Mucosa of descending colon (tissue), 3 donors: Measurements from ENCODE around the gene GPSM3. TPM values are rescaled to one million over a fixed set of nuclear protein-coding genes. Genes with fewer than 3 reads are reported as not detected.

ENCODE experiments used
- ATAC-seq: fragments of 200-7000 bp; cut with Tn5 transposase; one replicate; pipeline ENCODE4 v1.9.1; 2020; ENCODE audit warnings: mild to moderate bottlenecking, moderate library complexity
- DNase-seq, 3 donors: peaks; one replicate each; pipeline ENCODE4 v3.0.0-alpha.2; 2020
- H3K36me3 ChIP-seq: fragments of 200-600 bp; one replicate; pipeline ENCODE4 v1.8.0; 2021; ENCODE audit warnings: low read depth, mild to moderate bottlenecking
- H3K4me1 ChIP-seq: fragments of 200-600 bp; one replicate; pipeline ENCODE4 v1.8.0; 2021; ENCODE audit warnings: low read depth, mild to moderate bottlenecking
- H3K4me3 ChIP-seq: fragments of 200-600 bp; one replicate; pipeline ENCODE4 v1.8.0; 2021; ENCODE audit warnings: mild to moderate bottlenecking
- H3K9me3 ChIP-seq: fragments of 200-600 bp; one replicate; pipeline ENCODE4 v1.8.0; 2021; ENCODE audit warnings: mild to moderate bottlenecking
- intact Hi-C, 2 donors: fragments of 100-400 bp; cut with DNase I in 1 of 2; cut with micrococcal nuclease in 1 of 2; formaldehyde crosslinking; loops; one replicate each; pipeline versions ENCODE4 v1.11.0 to v1.11.1; 2022; cut with DNase I, micrococcal nuclease
- total RNA-seq, 3 donors: library from RNA; stranded (reverse); fragmentation: NEBNext Ultra II Directional in 2 of 3; extraction: Animal tissue kit (Norgen Biotek cat#: 25700) in 2 of 3; gene quantifications; one replicate each; pipeline versions ENCODE4 v1.2.1 to v1.2.4, GENCODE V29; 2021 to 2023
- TF ChIP-seq, protein P1 (sequence below): fragments of 200-600 bp; IDR thresholded peaks from one replicate; pipeline ENCODE4 v1.8.0; 2022; ENCODE audit warnings: antibody characterized with exemption, mild to moderate bottlenecking
- donor health status: DM: no; HTN: no; CAD: no; lungs with moderate emphysema.
- donor health status: DM: no; HTN: no; CAD: no.
- donor health status: DM: no; HTN: yes; CAD: no.

Gene GPSM3
- total RNA-seq, 3 donors from 2014 or later: 6.6 to 14.7 (median 9.9) TPM

- no peaks in the 10 kb centered on the region for H3K36me3 ChIP-seq
- peaks cover 26% of the 10 kb centered on the region for H3K4me1 ChIP-seq
- H3K4me3 ChIP-seq: no peak overlapping the region
- intact Hi-C loops: no loop called here
- H3K9me3 ChIP-seq: no peaks in the 10 kb centered on the region
- peak; percentile 38 to 61 (median 55) for DNase-seq
- TF ChIP-seq, protein P1, sequence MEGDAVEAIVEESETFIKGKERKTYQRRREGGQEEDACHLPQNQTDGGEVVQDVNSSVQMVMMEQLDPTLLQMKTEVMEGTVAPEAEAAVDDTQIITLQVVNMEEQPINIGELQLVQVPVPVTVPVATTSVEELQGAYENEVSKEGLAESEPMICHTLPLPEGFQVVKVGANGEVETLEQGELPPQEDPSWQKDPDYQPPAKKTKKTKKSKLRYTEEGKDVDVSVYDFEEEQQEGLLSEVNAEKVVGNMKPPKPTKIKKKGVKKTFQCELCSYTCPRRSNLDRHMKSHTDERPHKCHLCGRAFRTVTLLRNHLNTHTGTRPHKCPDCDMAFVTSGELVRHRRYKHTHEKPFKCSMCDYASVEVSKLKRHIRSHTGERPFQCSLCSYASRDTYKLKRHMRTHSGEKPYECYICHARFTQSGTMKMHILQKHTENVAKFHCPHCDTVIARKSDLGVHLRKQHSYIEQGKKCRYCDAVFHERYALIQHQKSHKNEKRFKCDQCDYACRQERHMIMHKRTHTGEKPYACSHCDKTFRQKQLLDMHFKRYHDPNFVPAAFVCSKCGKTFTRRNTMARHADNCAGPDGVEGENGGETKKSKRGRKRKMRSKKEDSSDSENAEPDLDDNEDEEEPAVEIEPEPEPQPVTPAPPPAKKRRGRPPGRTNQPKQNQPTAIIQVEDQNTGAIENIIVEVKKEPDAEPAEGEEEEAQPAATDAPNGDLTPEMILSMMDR: no peak
- no peak for ATAC-seq
Observed at GRCh38 chr6:32152769-32153563, 39.5 kb downstream of the GPSM3 start.

GRCh38 chr6:32151863-32152768, 40.3 kb downstream of the GPSM3 start, which contains the start of gene PRRT1:
TSS of gene PRRT1 (minus strand) at chr6:32151939. CDS start at chr6:32151827, 112 bp downstream.
- DNase-seq: no peak
- peaks cover 26% of the 10 kb centered on the region for H3K4me1 ChIP-seq
- intact Hi-C loops: no loop called here

DNA sequence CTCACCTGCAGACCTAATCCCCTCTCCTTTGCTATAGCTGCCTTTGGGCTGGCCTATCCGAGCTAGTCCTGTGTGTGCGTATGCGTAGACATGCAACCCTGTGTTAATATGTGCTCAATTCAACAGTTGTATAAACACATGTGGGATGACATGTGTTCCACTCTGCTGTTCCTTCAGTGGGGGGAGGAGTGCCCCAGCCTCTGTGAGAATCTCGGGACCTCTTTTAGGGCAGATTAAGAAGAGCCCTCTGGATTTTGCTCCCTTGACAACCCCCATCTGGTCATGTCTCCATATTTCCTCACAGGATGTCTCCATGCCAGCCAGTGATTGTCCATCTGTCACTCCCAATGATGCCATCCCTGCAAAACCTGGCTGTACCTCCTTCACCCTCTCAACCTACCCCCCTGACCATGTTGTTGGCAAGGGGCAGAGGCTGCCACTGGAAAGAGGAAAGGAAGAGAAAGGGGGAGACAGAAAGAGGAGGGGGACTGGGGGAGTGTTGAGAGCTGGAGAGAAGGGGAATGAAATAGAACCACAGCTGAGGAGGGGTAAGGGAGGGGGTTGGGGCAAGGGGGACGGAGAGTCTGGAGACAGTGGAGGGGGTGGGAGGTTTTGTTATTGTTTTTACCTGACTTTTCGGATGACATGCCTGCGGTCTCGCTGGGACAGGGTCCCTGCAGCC, 41.1 kb downstream of the GPSM3 start:
- Histone ChIP-seq H3K9me3 (no peaks in the 10 kb centered on the region), H3K36me3 (no peaks in the 10 kb centered on the region), H3K4me3 (no peak overlapping the region), H3K4me1 (peaks cover 25% of the 10 kb centered on the region)
- intact Hi-C loops: no loop called here
- TF ChIP-seq, protein P1: no peak
- DNase-seq (no peak), ATAC-seq (no peak)

More at GRCh38 chr6:32151863-32152768, 40.3 kb downstream of the GPSM3 start, which contains the start of gene PRRT1:
- TF ChIP-seq, protein P1: no peak
- H3K36me3 ChIP-seq: no peaks in the 10 kb centered on the region
- H3K4me3 ChIP-seq: no peak within 1 kb of the TSS
- H3K9me3 ChIP-seq: no peaks in the 10 kb centered on the region
- ATAC-seq: no peak

GRCh38 chr6:32149932-32150870, 42.2 kb downstream of the GPSM3 start:
- Histone ChIP-seq H3K36me3 (no peaks in the 10 kb centered on the region), H3K9me3 (no peaks in the 10 kb centered on the region), H3K4me1 (peaks cover 16% of the 10 kb centered on the region), H3K4me3 (no peak overlapping the region)
- intact Hi-C loops: no loop called here
- TF ChIP-seq, protein P1: no peak
- DNase-seq: no peak
- no peak for ATAC-seq
